Glutamatergic neuron (in vitro differentiated cells): ENCODE results near the gene FRAT2. TPM values are rescaled to one million over a fixed set of nuclear protein-coding genes. Genes with fewer than 3 reads are reported as not detected.
A peak's percentile ranks its signal among the peaks of the same experiment; 100 is the strongest.

Experiments
- DNase-seq: peaks from one replicate; pipeline ENCODE4 v3.0.0; 2022
- H3K27ac Mint-ChIP-seq: one replicate; pipeline ENCODE4 v1.8.0; 2020; ENCODE audit warnings: mild to moderate bottlenecking, mixed read lengths, inconsistent platforms; ENCODE audit not compliant: unreplicated experiment
- H3K27me3 Mint-ChIP-seq: one replicate; pipeline ENCODE4 v1.8.0; 2020; ENCODE audit warnings: mild to moderate bottlenecking, moderate library complexity, mixed read lengths, inconsistent platforms; ENCODE audit not compliant: unreplicated experiment
- H3K36me3 Mint-ChIP-seq: one replicate; pipeline ENCODE4 v1.8.0; 2020; ENCODE audit warnings: mild to moderate bottlenecking, mixed read lengths, inconsistent platforms; ENCODE audit not compliant: unreplicated experiment
- H3K4me1 Mint-ChIP-seq: one replicate; pipeline ENCODE4 v1.8.0; 2020; ENCODE audit warnings: mild to moderate bottlenecking, low read depth, mixed read lengths, inconsistent platforms; ENCODE audit not compliant: unreplicated experiment
- H3K4me3 Mint-ChIP-seq: one replicate; pipeline ENCODE4 v1.8.0; 2020; ENCODE audit warnings: mild to moderate bottlenecking, mixed read lengths, inconsistent platforms; ENCODE audit not compliant: unreplicated experiment
- H3K9me3 Mint-ChIP-seq: one replicate; pipeline ENCODE4 v1.8.0; 2020; ENCODE audit warnings: mild to moderate bottlenecking, moderate library complexity, mixed read lengths, inconsistent platforms; ENCODE audit not compliant: unreplicated experiment
- CTCF ChIP-seq: fragments of 200-600 bp; sonication (generic); IDR thresholded peaks from one replicate; pipeline ENCODE4 v1.5.0; 2021; ENCODE audit not compliant: partially characterized antibody, unreplicated experiment
- total RNA-seq: library from RNA; stranded (reverse); fragmentation: NEBNext Ultra II Directional; extraction: Animal tissue kit (Norgen Biotek cat#: 25700); gene quantifications from one replicate; pipeline ENCODE4 v1.2.1, GENCODE V29; 2021; ENCODE audit not compliant: unreplicated experiment

FRAT2 gene
- total RNA-seq, 1 donor from 2014 or later, result 15.9 TPM

DNA sequence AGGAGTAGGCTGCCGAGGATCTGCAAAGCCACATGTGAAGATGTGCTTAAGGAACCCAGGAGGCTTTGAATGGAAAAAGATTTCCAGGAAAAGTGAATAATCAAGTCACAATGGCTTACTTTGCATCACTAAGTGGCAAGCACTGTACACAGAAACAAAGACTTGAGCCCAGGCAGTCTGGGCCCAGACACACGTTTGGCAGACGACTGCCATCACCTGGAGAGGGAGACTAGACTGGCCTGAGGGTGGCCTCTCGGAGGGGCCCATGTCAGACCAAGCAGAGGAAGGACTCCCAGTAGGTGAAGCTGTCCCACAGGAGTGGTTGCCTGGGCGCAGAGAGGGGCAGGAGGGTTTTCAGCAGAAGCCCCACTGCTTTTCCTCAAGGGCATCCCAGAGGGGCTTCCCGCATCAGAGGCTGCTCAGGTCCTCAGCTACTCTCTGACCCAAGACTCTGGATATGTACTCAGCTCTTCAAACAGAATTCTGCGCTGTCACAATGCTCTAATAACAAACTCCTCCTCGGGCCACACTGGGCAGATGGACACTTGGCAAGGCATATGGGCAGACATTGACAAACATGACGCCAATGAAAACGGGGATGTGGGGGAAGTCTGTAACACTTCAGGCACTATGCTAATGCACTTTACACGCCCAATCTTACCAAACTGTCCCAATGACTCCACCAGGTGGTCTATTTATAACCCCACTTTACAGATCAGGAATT, 27.9 kb upstream of the FRAT2 start:
- Mint-ChIP-seq H3K9me3 (peaks cover 3% of the 10 kb centered on the region), H3K36me3 (peaks cover 6% of the 10 kb centered on the region), H3K27ac (peak overlapping the region; percentile 77), H3K27me3 (peaks cover 7% of the 10 kb centered on the region), H3K4me1 (peaks cover 8% of the 10 kb centered on the region), H3K4me3 (peak overlapping the region; percentile 67)
- TF ChIP-seq CTCF, result no peak
- DNase-seq, result no peak

- H3K4me3 Mint-ChIP-seq, result no peak overlapping the region
- no peak overlapping the region for H3K27ac Mint-ChIP-seq
- H3K27me3 Mint-ChIP-seq, result peaks cover 7% of the 10 kb centered on the region
- H3K4me1 Mint-ChIP-seq, result peaks cover 8% of the 10 kb centered on the region
- peaks cover 6% of the 10 kb centered on the region for H3K36me3 Mint-ChIP-seq
- H3K9me3 Mint-ChIP-seq, result peaks cover 3% of the 10 kb centered on the region
- DNase-seq, result no peak
- no peak for TF ChIP-seq CTCF
These were observed 27.0 kb upstream of the FRAT2 start for GRCh38 chr10:97361537-97361901.

DNA sequence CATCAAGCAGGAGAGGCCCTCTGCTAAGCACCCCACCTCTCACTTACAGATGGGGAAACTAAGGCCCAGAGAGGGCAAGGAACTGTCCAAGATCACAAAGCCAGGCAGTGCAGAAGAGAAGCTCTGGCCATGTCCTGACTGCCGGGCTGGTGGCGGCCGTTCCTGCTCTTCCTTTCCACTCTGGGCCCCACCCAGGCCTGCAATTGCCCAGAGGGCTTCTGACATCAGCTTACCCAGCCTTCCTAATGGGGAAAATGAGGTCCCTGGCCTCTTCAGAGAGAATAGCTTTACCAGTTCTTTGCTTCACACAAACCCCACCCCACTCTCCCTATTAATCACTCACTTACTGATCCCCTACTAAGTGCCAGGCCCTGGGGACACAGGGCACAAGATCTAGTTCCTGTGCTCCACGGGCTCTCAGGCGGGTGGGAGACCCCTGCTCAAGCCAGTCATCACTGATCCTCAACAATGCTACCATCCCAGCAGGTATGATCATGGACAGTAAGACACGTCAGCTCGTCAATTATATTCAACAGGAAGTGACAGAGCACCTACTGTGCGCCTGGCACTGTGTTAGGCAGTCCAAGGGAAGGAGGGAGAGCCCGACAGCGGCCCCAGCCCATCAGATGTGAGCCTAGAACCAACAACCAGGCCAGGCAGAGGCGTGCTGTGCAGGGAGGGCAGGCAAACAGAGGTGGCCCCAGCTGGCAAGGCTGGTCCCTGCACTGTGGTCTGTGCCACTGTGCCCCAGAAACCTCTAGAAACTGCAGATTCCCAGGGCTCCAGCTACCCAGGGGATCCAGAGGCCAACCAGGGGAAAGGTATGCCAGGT, 26.4 kb upstream of the FRAT2 start:
- TF ChIP-seq CTCF, result no peak
- Mint-ChIP-seq H3K4me1 (peaks cover 11% of the 10 kb centered on the region), H3K4me3 (no peak overlapping the region), H3K27ac (no peak overlapping the region), H3K9me3 (peaks cover 3% of the 10 kb centered on the region), H3K36me3 (peaks cover 6% of the 10 kb centered on the region), H3K27me3 (peaks cover 7% of the 10 kb centered on the region)
- no peak for DNase-seq

GRCh38 chr10:97358781-97359180, 24.3 kb upstream of the FRAT2 start:
- H3K36me3 Mint-ChIP-seq, result peaks cover 1% of the 10 kb centered on the region
- H3K4me3 Mint-ChIP-seq, result no peak overlapping the region
- no peak for TF ChIP-seq CTCF
- peaks cover 8% of the 10 kb centered on the region for H3K27me3 Mint-ChIP-seq
- DNase-seq, result no peak
- peaks cover 14% of the 10 kb centered on the region for H3K4me1 Mint-ChIP-seq
- peaks cover 2% of the 10 kb centered on the region for H3K9me3 Mint-ChIP-seq
- no peak overlapping the region for H3K27ac Mint-ChIP-seq

DNA sequence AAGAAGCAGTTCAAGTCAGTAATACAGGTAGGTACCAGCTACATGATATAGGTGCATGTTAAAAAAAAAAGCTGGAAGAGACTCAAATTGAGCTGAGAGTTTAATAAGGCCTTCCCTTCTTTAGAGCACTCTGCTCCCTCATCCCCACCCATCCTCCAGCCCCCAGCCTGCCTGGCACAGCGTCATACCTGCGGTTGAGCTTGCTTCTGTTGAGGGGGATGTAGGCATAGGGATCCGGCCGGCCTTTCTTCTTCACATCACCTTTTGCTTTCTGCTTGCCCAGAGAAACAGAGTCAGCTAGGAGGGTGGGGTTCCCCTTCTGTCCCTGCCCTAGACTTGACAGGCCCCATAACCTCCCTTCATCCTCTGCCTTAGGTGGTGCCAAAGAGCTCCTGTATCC, 23.8 kb upstream of the FRAT2 start:
- Mint-ChIP-seq H3K4me3 (no peak overlapping the region), H3K27me3 (peaks cover 8% of the 10 kb centered on the region), H3K36me3 (no peaks in the 10 kb centered on the region), H3K27ac (no peak overlapping the region), H3K9me3 (peaks cover 2% of the 10 kb centered on the region), H3K4me1 (peaks cover 14% of the 10 kb centered on the region)
- TF ChIP-seq CTCF, result no peak
- DNase-seq, result no peak
